ENCODE measurements around the gene HDGFL2.

Gene HDGFL2

GRCh38 chr19:4511300-4512054 is 39.4 kb downstream of the HDGFL2 start:
- H3K9me3 Mint-ChIP-seq, result no peaks in the 10 kb centered on the region
- no peak overlapping the region for H3K4me3 Mint-ChIP-seq
- no peaks in the 10 kb centered on the region for H3K27me3 Mint-ChIP-seq (ENCODE audit: low read depth)
- no peaks in the 10 kb centered on the region for H3K4me1 Mint-ChIP-seq
- H3K27ac Mint-ChIP-seq, result no peak overlapping the region
- H3K36me3 Mint-ChIP-seq (ENCODE audit: low read depth), result peaks cover 3% of the 10 kb centered on the region
- no peak for TF ChIP-seq CTCF (IDR thresholded peaks at IDR 0.05; ENCODE audit: unreplicated experiment in 3 of 3)

- TF ChIP-seq CTCF (IDR thresholded peaks at IDR 0.05; ENCODE audit: unreplicated experiment in 3 of 3), result no peak
- no peak overlapping the region for H3K27ac Mint-ChIP-seq
- H3K36me3 Mint-ChIP-seq (ENCODE audit: low read depth), result no peaks in the 10 kb centered on the region
- no peaks in the 10 kb centered on the region for H3K27me3 Mint-ChIP-seq (ENCODE audit: low read depth)
- H3K4me3 Mint-ChIP-seq, result no peak overlapping the region
- H3K9me3 Mint-ChIP-seq, result no peaks in the 10 kb centered on the region
- H3K4me1 Mint-ChIP-seq, result no peaks in the 10 kb centered on the region
Measured at GRCh38 chr19:4512070-4512469, 40.0 kb downstream of the HDGFL2 start.

- no peak for TF ChIP-seq CTCF (IDR thresholded peaks at IDR 0.05; ENCODE audit: unreplicated experiment in 3 of 3)
- Mint-ChIP-seq H3K4me3 (no peak overlapping the region), H3K4me1 (no peaks in the 10 kb centered on the region), H3K36me3 (ENCODE audit: low read depth) (no peaks in the 10 kb centered on the region), H3K27me3 (ENCODE audit: low read depth) (no peaks in the 10 kb centered on the region), H3K27ac (no peak overlapping the region), H3K9me3 (no peaks in the 10 kb centered on the region)
Measured at GRCh38 chr19:4513248-4513647, 41.2 kb downstream of the HDGFL2 start.

- Mint-ChIP-seq H3K9me3 (no peaks in the 10 kb centered on the region), H3K4me3 (no peak overlapping the region)
Measured at GRCh38 chr19:4515732-4516131, 43.6 kb downstream of the HDGFL2 start.

GRCh38 chr19:4516199-4516938 is 44.3 kb downstream of the HDGFL2 start:
- Mint-ChIP-seq H3K4me1 (peaks cover 11% of the 10 kb centered on the region), H3K27me3 (ENCODE audit: low read depth) (peaks cover 1% of the 10 kb centered on the region), H3K36me3 (ENCODE audit: low read depth) (no peaks in the 10 kb centered on the region), H3K9me3 (no peaks in the 10 kb centered on the region), H3K27ac (no peak overlapping the region), H3K4me3 (no peak overlapping the region)
- no peak for TF ChIP-seq CTCF (IDR thresholded peaks at IDR 0.05; ENCODE audit: unreplicated experiment in 3 of 3)

More at GRCh38 chr19:4515732-4516131, 43.6 kb downstream of the HDGFL2 start:
- no peak for TF ChIP-seq CTCF (IDR thresholded peaks at IDR 0.05; ENCODE audit: unreplicated experiment in 3 of 3)
- peaks cover 11% of the 10 kb centered on the region for H3K4me1 Mint-ChIP-seq
- no peaks in the 10 kb centered on the region for H3K27me3 Mint-ChIP-seq (ENCODE audit: low read depth)
- H3K36me3 Mint-ChIP-seq (ENCODE audit: low read depth), result no peaks in the 10 kb centered on the region
- H3K27ac Mint-ChIP-seq, result no peak overlapping the region
